Retinal pigment epithelial cell (primary cell): ENCODE measurements around the gene ETNK2.
"Not testable (repeated sequence)": the region's sequence is repeated elsewhere in the genome, so short reads cannot be mapped to it uniquely, and the experiment has no call there.

Experiments used
- DNase-seq: peaks from one replicate; pipeline ENCODE4 v3.0.0-alpha.2; 2010; ENCODE audit warnings: low read depth
- H3K4me3 ChIP-seq: 2 replicates; pipeline ENCODE4 v1.5.1; 2011; ENCODE audit warnings: mild to moderate bottlenecking, low read length, control low read depth, moderate library complexity
- CTCF ChIP-seq: conservative IDR thresholded peaks from 2 replicates; pipeline ENCODE4 v1.5.1; 2011; ENCODE audit warnings: low read depth, low read length, control low read depth, inconsistent platforms

The ETNK2 gene

DNA sequence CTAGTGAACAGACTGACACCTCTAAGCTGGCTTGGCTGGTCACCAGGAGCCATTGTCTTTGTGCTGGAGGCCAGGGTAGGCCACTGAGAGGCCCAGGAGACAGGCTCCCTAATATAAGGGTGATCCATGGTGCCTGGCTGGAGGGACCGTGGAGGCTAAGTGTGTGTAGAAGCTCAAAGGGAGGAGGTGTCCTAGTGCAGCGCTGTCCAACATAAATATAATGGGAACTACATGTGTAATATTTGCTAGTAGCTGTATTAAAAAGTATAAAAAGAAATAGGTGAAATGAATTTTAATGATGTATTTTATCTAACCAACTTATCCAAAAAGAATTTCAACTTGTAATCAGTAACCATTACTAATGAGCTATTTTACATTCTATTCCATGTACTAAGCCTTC is 44.0 kb downstream of the ETNK2 start:
- no peak overlapping the region for H3K4me3 ChIP-seq
- no peak for DNase-seq
- TF ChIP-seq CTCF, result no peak

DNA sequence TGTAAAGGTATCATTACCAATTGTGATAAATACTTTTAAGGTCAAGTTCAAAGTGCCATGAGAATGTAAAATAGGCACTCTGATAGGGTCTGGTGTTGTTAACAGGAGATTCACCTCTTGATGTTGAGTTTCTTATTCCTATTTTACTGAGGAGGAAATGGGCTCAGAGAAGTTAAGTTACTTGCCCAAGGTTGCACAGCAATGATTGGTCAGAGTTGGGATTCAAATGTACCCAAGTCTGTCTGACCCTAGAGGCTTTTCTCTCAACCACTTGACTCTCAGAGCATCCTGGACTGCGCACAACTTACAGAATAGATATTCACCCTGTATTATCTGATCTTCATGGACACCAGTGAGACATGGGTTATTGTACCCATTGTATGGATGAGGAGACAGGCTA is 45.0 kb downstream of the ETNK2 start:
- DNase-seq, result no peak
- TF ChIP-seq CTCF, result no peak
- no peak overlapping the region for H3K4me3 ChIP-seq

- no peak for DNase-seq
- no peak for TF ChIP-seq CTCF
- no peak overlapping the region for H3K4me3 ChIP-seq
Measured at GRCh38 chr1:204105131-204105515, 46.7 kb downstream of the ETNK2 start.

DNA sequence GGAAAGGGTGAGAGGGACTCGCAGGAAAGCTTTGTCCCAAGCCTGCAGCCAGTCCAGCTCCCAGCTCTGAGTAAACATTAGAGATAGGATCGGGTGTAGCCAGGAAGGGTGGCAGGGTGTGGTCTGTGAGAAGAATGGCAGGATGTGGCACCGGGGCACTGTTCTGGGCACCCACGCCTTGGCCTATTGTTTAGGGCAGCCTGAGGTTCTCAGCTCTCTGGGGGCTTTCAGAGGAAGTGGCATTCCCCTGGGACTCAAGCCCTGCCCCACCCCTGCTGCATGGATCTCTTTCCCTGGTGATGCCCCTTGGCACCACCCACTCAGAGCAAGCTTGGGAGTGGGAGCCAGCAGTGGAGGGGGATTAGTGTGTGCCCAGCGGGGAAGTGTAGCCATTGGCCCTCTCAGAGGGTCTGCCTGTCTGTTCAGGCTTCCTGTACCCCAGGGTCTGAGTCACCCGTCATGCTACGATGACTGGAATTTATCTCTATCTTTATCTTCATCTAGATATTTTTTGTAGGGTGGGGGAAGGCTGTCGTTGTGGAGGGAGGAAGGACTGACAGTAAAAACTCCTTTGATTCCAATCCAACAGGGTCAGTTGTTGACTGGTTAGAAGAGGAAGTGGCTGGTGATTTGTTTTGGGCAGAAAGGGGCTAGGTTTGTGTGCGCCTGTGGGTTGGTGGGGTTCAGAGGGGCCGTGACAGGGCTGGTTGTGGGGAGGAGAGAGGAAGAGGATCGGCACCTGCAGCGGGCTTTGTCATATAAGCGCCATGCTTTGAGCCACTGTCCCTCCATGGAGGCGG is 47.3 kb downstream of the ETNK2 start:
- TF ChIP-seq CTCF, result no peak
- no peak for DNase-seq
- H3K4me3 ChIP-seq, result no peak overlapping the region

DNA sequence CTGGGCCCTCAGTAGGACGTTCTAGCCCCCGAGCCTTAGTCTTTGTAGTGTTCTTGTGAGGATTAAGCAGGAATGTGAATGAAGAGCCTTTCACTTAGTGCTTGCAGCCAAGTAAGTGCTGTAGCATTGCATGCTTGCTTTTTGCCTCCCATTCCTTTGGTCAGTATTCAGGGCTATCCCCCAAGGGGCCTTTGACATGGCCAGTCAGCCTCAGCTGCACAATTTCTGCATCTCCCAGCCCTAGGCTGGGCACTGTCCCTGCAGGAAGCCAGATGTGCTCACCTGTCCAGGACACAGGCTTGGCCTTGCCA is 48.5 kb downstream of the ETNK2 start:
- no peak for DNase-seq
- no peak for TF ChIP-seq CTCF
- H3K4me3 ChIP-seq, result no peak overlapping the region

DNA sequence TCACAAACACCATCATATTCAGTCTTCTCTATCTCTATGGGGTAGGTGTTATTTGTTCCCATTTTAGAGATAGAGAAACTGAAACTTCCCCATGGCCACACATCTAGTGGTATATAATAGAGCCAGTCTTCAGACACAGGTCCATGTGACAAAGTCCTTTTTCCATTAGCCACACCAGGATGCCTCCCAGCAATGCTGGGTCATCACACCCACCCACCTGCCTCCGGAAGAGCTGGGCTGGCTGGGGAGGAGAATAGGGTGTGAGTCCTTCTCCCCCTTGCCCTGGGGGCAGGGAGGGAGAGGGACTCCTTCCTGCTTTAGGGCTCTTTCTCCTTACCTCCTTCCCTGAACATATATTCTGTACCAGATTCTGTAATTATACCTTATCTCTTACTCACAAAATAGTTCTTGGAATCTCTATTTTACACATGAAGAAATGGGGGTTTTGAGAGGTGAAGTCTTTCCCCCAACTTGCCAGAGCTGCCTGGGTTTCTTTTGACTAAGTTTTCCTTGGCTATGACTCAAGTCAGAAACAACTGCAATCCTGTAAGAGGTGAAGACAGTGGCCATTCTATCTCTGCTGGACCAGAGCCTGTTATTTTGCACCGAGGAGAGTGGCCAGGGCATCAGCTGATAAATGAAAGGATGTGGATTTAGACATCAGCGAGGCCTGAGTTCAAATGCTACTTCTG is 49.0 kb downstream of the ETNK2 start:
- H3K4me3 ChIP-seq, result no peak overlapping the region
- no peak for TF ChIP-seq CTCF
- DNase-seq, result no peak

DNA sequence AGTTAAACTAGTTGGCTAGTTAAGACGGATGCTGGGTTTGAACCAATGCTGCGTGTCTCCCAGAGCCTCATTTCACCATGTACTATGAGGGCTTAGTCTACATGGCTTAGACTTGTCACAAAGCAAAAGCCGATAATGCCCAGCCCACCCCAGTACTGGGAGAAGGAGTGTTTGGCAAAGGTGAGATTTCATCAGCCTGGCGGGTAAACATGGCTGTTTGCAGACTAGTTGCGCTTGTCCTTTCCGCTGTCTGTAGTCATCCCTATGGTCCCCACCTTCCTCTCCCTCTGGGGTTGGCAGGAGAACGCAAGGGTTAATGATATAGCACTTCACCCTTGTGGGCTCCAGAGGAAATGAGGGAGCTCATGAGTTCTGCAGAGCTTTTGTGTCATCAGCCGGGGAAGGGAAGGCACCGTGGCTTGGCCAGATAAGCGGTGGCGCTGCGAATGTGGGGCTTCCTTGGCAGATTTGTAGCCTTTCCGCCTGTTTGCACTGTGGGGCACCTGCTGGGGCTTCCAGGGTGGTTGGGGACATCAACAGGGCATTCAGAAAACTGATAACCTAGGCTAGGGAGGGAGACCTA is 49.7 kb downstream of the ETNK2 start:
- DNase-seq, result no peak
- no peak overlapping the region for H3K4me3 ChIP-seq

GRCh38 chr1:204099754-204100153 is 52.1 kb downstream of the ETNK2 start:
- not testable (repeated sequence) for H3K4me3 ChIP-seq, DNase-seq

More for the DNA sequence above, 49.7 kb downstream of the ETNK2 start:
- no peak for TF ChIP-seq CTCF
